ENCODE results near the gene RIC3. TPM values are rescaled to one million over a fixed set of nuclear protein-coding genes. Genes with fewer than 3 reads are reported as not detected.

The RIC3 gene
- total RNA-seq, 1 donor from 2014 or later, result 0.52 TPM

DNA sequence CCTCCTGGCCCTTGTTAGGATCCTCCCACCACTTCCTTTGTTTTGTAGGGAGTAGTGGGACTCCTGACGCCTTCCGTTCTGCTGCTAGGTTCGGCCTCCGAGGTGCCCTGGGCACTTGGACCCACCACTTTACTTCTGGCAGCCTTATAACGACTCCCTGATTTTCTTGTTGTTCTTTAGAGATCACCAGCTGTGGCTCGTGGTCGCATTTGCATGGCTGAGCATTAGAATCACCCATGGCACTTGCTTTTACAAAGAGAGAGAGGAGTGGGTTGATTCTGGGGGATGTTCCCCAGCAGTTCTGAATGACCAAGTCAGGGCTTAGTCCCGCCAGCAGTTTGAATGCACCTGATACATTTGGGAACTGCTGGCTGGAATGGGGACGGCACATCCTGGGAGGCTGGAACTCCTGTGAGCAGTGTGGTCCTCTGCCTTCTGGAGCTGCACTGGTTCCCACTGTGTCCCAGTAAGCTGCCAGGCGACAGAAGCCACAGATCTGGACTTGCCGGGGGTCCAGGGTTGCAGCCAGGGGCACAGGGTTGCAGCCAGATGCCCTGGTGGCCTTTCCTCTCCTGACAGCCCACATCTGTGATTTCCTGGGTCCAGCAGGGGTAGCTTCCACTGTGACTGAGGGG lies 83.7 kb downstream of the RIC3 start:
- H3K4me3 ChIP-seq (ENCODE audit: low read length in 3 of 3), result no peak overlapping the region
- H3K9ac ChIP-seq (ENCODE audit: low read depth in 1 of 3, low read length in 3 of 3), result no peak overlapping the region
- H3K9me3 ChIP-seq (ENCODE audit: control insufficient read depth in 3 of 3, low read length in 3 of 3), result no peaks in the 10 kb centered on the region
- H3K36me3 ChIP-seq (ENCODE audit: control insufficient read depth in 3 of 3, insufficient read depth in 3 of 3, low read length in 3 of 3), result no peaks in the 10 kb centered on the region
- peaks cover 7 to 16% (median 12%) of the 10 kb centered on the region in 3 donors for H3K4me1 ChIP-seq (ENCODE audit: control insufficient read depth in 3 of 3, insufficient read depth in 3 of 3, low read length in 3 of 3)
- peaks cover 5 to 16% (median 9%) of the 10 kb centered on the region in 3 donors for H3K27me3 ChIP-seq (ENCODE audit: control insufficient read depth in 3 of 3, insufficient read depth in 3 of 3, low read length in 3 of 3)
- H3K27ac ChIP-seq (ENCODE audit: low read depth, low read length), result no peak overlapping the region

DNA sequence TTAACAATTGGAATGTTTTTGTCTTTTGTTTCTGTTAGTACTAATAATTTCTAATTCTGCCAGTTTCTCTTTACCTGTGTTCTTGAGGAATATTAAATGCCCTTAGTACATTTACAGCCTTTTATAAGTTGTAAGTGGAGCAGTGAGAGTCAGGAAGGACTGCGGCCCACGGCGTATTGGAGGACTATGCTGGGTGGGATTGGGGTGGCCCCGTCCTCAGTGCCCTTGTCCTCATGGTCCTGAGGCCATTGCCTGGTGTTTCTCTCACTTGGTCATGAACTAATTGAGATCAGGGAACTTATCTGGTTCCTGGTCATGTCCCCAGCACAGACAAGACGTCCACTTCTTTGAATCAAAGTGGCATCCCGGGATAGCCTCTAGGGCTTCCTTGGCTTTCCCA lies 84.5 kb downstream of the RIC3 start:
- Histone ChIP-seq H3K9ac (ENCODE audit: low read depth in 1 of 3, low read length in 3 of 3) (no peak overlapping the region), H3K27ac (ENCODE audit: low read depth, low read length) (no peak overlapping the region), H3K27me3 (ENCODE audit: control insufficient read depth in 3 of 3, insufficient read depth in 3 of 3, low read length in 3 of 3) (peaks cover 9 to 16% (median 9%) of the 10 kb centered on the region in 3 donors), H3K4me3 (ENCODE audit: low read length in 3 of 3) (no peak overlapping the region), H3K36me3 (ENCODE audit: control insufficient read depth in 3 of 3, insufficient read depth in 3 of 3, low read length in 3 of 3) (no peaks in the 10 kb centered on the region), H3K9me3 (ENCODE audit: control insufficient read depth in 3 of 3, low read length in 3 of 3) (no peaks in the 10 kb centered on the region), H3K4me1 (ENCODE audit: control insufficient read depth in 3 of 3, insufficient read depth in 3 of 3, low read length in 3 of 3) (peaks cover 7 to 16% (median 12%) of the 10 kb centered on the region in 3 donors)

DNA sequence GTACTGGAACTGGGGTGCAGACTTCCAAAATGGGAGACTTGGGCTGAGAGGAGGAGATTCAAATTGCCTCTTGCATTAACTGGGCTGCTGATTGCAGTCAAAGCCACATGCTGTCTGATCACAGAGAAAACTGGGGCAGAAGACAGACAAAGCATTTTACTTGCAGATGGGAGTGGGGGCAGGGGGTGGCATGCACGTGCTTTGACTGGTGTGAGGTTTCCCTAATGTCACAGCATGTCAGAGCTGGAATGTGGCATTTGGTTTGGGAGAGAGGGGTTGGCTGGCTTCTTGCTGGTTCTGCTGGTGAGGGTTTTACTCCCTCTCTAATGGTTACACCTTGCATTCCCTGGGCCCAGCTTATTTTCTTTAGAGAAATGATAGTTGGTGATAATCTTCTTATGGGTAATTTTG lies 84.9 kb downstream of the RIC3 start:
- Histone ChIP-seq H3K27me3 (ENCODE audit: control insufficient read depth in 3 of 3, insufficient read depth in 3 of 3, low read length in 3 of 3) (peaks cover 9 to 16% (median 9%) of the 10 kb centered on the region in 3 donors), H3K27ac (ENCODE audit: low read depth, low read length) (no peak overlapping the region), H3K4me1 (ENCODE audit: control insufficient read depth in 3 of 3, insufficient read depth in 3 of 3, low read length in 3 of 3) (peaks cover 7 to 16% (median 12%) of the 10 kb centered on the region in 3 donors), H3K36me3 (ENCODE audit: control insufficient read depth in 3 of 3, insufficient read depth in 3 of 3, low read length in 3 of 3) (no peaks in the 10 kb centered on the region), H3K9me3 (ENCODE audit: control insufficient read depth in 3 of 3, low read length in 3 of 3) (no peaks in the 10 kb centered on the region), H3K4me3 (ENCODE audit: low read length in 3 of 3) (no peak overlapping the region), H3K9ac (ENCODE audit: low read depth in 1 of 3, low read length in 3 of 3) (no peak overlapping the region)

DNA sequence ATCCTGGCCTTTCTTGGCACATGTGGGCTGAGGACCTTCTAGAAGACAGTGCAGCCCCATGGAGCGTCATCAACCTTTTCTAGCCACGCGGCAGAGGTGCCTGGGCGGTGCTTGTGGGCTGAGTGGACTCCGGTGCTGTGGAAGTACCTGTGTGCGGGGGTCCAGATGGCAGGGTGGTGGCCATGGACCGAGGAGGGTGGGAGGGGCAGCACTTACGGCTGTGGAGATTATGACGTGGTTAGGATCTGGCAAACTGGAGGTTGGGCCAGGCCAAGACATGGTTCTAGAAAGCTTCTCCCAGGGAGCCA lies 85.8 kb downstream of the RIC3 start:
- H3K27me3 ChIP-seq (ENCODE audit: control insufficient read depth in 3 of 3, insufficient read depth in 3 of 3, low read length in 3 of 3), result peaks cover 9 to 16% (median 9%) of the 10 kb centered on the region in 3 donors
- no peak overlapping the region for H3K4me3 ChIP-seq (ENCODE audit: low read length in 3 of 3)
- no peak overlapping the region for H3K27ac ChIP-seq (ENCODE audit: low read depth, low read length)
- H3K9me3 ChIP-seq (ENCODE audit: control insufficient read depth in 3 of 3, low read length in 3 of 3), result no peaks in the 10 kb centered on the region
- peak overlapping the region in 1 of 3 donors; percentile 8 for H3K9ac ChIP-seq (ENCODE audit: low read depth in 1 of 3, low read length in 3 of 3)
- no peaks in the 10 kb centered on the region for H3K36me3 ChIP-seq (ENCODE audit: control insufficient read depth in 3 of 3, insufficient read depth in 3 of 3, low read length in 3 of 3)
- peaks cover 7 to 16% (median 12%) of the 10 kb centered on the region in 3 donors for H3K4me1 ChIP-seq (ENCODE audit: control insufficient read depth in 3 of 3, insufficient read depth in 3 of 3, low read length in 3 of 3)

DNA sequence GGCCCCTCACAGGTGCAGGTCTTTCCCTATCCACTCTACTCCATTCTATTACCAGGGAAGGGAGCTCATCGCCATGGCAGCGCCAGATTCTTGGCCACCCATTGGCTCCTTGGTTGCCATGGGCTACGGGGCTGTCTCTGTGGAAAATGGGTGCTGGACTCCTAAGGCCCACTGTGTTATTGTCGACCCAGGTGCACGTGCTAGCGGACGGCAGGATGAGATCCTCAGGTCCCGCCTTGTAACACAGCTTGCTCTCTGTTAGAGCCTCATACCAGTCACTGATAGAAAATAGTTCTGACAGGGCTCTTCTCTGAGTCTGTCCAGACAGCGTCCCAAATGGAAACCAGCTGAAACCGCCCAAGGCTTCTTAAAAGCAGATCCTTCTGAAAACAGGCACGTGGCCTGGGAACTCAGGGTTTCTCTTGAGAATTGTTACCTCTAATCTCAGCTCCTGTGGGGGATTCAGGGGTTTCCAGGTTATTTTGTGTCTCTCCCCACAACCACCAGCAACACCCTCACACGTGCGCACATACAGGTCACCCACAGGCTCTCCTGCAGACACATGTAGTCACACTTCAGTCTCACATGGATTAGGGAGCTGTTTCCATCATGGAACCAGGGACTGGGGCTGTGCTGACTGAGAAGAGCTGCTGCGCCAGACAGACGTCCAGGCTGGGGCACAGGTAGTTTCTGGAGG lies 86.3 kb downstream of the RIC3 start:
- H3K27ac ChIP-seq (ENCODE audit: low read depth, low read length), result no peak overlapping the region

DNA sequence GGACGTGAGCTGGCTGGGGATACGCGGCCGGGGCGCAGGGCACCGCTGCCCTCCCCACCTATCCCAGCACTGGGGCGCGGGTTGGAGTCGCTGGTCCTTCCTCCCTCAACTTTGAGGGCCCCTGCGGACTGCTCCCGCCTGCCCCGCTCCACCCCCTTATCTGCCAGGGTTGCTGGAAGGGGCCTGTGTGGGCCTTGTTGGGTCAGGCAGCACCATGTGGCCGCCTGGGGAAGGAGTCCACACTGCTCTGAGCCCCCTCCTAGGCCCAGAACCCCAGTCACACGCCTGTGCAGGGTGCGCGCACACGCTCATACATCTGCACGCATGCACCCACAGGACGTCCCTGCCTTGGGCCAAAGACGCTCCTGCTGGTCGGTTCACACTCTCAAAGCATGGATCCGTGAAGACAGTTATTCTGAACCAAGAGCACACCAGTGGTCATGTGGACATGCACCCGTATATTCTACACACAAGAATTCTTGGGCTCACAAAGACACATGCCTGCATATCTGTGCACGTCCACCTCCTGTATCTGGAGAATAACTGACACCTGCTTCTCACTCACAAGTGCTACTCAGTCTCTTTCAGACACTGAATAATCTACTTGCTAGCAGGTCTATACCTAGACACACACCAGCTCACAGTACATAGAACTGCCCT lies 87.1 kb downstream of the RIC3 start:
- H3K9ac ChIP-seq (ENCODE audit: low read depth in 1 of 3, low read length in 3 of 3), result peak overlapping the region in 2 of 3 donors; percentile 51 to 77
- no peak overlapping the region for H3K27ac ChIP-seq (ENCODE audit: low read depth, low read length)
- H3K9me3 ChIP-seq (ENCODE audit: control insufficient read depth in 3 of 3, low read length in 3 of 3), result no peaks in the 10 kb centered on the region
- H3K27me3 ChIP-seq (ENCODE audit: control insufficient read depth in 3 of 3, insufficient read depth in 3 of 3, low read length in 3 of 3), result peaks cover 9 to 16% (median 9%) of the 10 kb centered on the region in 3 donors
- H3K4me1 ChIP-seq (ENCODE audit: control insufficient read depth in 3 of 3, insufficient read depth in 3 of 3, low read length in 3 of 3), result peaks cover 7 to 16% (median 9%) of the 10 kb centered on the region in 3 donors
- peak overlapping the region; percentile 59 to 67 (median 59) for H3K4me3 ChIP-seq (ENCODE audit: low read length in 3 of 3)
- no peaks in the 10 kb centered on the region for H3K36me3 ChIP-seq (ENCODE audit: control insufficient read depth in 3 of 3, insufficient read depth in 3 of 3, low read length in 3 of 3)

More for the DNA sequence above, 86.3 kb downstream of the RIC3 start:
- Histone ChIP-seq H3K27me3 (ENCODE audit: control insufficient read depth in 3 of 3, insufficient read depth in 3 of 3, low read length in 3 of 3) (peaks cover 9 to 16% (median 9%) of the 10 kb centered on the region in 3 donors), H3K4me3 (ENCODE audit: low read length in 3 of 3) (no peak overlapping the region), H3K36me3 (ENCODE audit: control insufficient read depth in 3 of 3, insufficient read depth in 3 of 3, low read length in 3 of 3) (no peaks in the 10 kb centered on the region), H3K9me3 (ENCODE audit: control insufficient read depth in 3 of 3, low read length in 3 of 3) (no peaks in the 10 kb centered on the region), H3K4me1 (ENCODE audit: control insufficient read depth in 3 of 3, insufficient read depth in 3 of 3, low read length in 3 of 3) (peaks cover 7 to 16% (median 12%) of the 10 kb centered on the region in 3 donors), H3K9ac (ENCODE audit: low read depth in 1 of 3, low read length in 3 of 3) (peak overlapping the region in 1 of 3 donors; percentile 77)

DNA sequence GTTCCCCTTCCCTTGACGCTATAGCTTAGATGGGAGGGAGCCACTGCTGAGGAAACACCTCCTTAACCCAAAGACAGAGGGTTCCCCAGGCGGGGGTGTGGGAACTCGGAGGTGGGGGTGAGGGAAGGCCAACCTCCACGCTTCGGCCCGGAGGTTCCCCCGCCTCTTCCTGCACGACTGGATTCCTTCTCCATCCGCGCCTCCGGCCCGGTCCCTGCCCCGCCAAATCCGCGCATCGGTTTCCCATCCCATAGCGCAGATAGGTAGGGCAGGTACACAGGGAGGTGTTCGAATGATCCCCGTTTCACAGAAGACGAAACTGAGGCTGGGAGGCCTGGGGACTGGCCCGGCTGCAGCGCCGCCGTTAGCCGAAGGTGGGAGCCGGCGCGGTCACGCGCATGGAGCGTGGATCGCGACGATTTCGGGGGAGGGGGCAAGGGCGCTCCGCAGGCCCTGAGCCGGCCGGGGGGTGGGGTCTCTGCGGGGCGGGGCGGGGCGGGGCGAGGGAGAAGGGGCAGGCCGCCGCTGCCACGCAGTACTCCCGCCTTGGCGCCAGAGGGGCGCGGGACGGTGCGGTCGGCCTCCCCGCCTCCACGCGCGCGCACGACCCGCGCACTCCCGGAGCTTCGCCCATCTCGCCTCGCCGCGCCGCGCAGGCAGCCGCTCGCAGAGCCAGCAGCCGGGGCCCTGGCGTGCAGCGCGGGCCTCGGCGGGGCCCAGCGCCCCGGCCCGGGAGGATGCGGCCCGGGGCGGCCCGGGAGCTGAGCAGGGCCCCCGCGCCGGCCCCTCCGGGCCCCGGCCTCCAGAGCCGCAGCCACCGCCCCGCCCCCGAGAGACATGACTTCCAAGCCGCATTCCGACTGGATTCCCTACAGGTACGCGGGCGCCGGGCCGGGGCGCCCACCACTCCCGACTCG lies 87.9 kb downstream of the RIC3 start, which contains the start of gene TUB:
TSS of gene TUB (plus strand) at position 538 of the 917 bp plus-strand sequence. CDS start at position 838, 300 bp downstream.
- Histone ChIP-seq H3K36me3 (ENCODE audit: control insufficient read depth in 3 of 3, insufficient read depth in 3 of 3, low read length in 3 of 3) (no peaks in the 10 kb centered on the region), H3K9ac (ENCODE audit: low read depth in 1 of 3, low read length in 3 of 3) (peak within 1 kb of the TSS; percentile 32 to 77 (median 51)), H3K4me3 (ENCODE audit: low read length in 3 of 3) (peak within 1 kb of the TSS; percentile 65 to 69 (median 67)), H3K4me1 (ENCODE audit: control insufficient read depth in 3 of 3, insufficient read depth in 3 of 3, low read length in 3 of 3) (peaks cover 7 to 16% (median 9%) of the 10 kb centered on the region in 3 donors), H3K27ac (ENCODE audit: low read depth, low read length) (no peak within 1 kb of the TSS), H3K9me3 (ENCODE audit: control insufficient read depth in 3 of 3, low read length in 3 of 3) (no peaks in the 10 kb centered on the region), H3K27me3 (ENCODE audit: control insufficient read depth in 3 of 3, insufficient read depth in 3 of 3, low read length in 3 of 3) (peaks cover 9 to 16% (median 9%) of the 10 kb centered on the region in 3 donors)

DNA sequence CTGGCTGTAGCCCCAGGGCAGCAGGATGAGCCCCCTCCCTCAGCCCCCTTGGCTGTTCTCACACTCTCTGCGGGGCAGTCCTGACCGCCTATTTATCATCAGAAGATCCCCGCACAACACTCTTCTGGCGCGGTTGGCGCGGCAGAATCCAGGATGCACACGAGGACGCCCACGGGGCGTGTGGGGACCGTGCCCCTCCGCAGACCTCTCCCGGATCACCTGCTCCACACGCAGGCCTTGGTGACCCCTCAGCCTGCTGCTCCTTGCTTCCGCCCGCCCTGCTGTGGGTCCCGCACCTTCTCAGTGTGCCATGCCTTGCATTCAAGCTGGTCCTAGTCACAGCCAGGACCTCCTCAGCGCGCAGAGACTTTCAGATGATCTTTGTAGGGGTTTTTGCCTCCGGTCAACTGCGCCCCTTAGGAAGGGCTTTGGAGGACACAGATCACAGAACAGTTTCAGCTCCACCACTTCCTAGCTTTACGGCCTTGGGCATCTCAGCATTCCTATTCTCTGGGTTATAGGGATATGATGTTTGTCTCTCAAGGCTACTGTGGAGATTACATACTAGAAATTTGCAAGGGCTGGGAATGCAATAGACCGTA lies 88.7 kb downstream of the RIC3 start:
- Histone ChIP-seq H3K27me3 (ENCODE audit: control insufficient read depth in 3 of 3, insufficient read depth in 3 of 3, low read length in 3 of 3) (peaks cover 9 to 16% (median 9%) of the 10 kb centered on the region in 3 donors), H3K9ac (ENCODE audit: low read depth in 1 of 3, low read length in 3 of 3) (peak overlapping the region in 2 of 3 donors; percentile 32 to 71), H3K4me3 (ENCODE audit: low read length in 3 of 3) (peak overlapping the region in 2 of 3 donors; percentile 64 to 65), H3K4me1 (ENCODE audit: control insufficient read depth in 3 of 3, insufficient read depth in 3 of 3, low read length in 3 of 3) (peaks cover 7 to 16% (median 9%) of the 10 kb centered on the region in 3 donors), H3K36me3 (ENCODE audit: control insufficient read depth in 3 of 3, insufficient read depth in 3 of 3, low read length in 3 of 3) (no peaks in the 10 kb centered on the region), H3K9me3 (ENCODE audit: control insufficient read depth in 3 of 3, low read length in 3 of 3) (no peaks in the 10 kb centered on the region), H3K27ac (ENCODE audit: low read depth, low read length) (no peak overlapping the region)

DNA sequence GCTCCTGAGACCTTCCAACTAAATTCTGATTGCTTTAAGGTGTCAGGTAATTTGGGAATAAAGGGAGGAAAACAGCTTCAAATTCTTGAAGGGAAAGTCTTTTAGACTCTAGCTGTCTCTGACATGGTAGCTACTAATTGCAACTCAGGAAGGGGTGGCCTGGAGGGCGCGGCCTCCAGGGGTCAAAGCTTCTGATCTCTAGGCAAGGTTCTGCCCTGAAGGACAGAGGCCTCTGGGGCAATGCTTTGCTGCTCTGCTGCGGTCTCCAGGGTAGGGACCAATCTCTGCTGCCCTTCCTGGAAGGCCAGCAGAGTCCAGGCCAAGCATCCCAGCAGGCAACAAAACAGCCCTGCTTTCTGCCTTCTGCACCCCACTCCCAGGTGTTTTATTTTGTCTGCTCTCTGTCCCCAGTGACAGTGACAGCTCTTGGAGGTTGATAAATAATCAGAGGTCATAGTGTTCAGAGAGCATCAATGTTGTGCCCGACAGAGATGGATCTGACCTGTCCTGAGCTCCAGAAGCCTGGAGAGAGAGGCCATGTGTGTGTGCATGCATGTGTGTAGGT lies 89.6 kb downstream of the RIC3 start:
- Histone ChIP-seq H3K4me1 (ENCODE audit: control insufficient read depth in 3 of 3, insufficient read depth in 3 of 3, low read length in 3 of 3) (peaks cover 7 to 16% (median 9%) of the 10 kb centered on the region in 3 donors), H3K27ac (ENCODE audit: low read depth, low read length) (no peak overlapping the region), H3K4me3 (ENCODE audit: low read length in 3 of 3) (no peak overlapping the region), H3K36me3 (ENCODE audit: control insufficient read depth in 3 of 3, insufficient read depth in 3 of 3, low read length in 3 of 3) (no peaks in the 10 kb centered on the region), H3K9me3 (ENCODE audit: control insufficient read depth in 3 of 3, low read length in 3 of 3) (no peaks in the 10 kb centered on the region), H3K9ac (ENCODE audit: low read depth in 1 of 3, low read length in 3 of 3) (no peak overlapping the region), H3K27me3 (ENCODE audit: control insufficient read depth in 3 of 3, insufficient read depth in 3 of 3, low read length in 3 of 3) (peaks cover 7 to 16% (median 9%) of the 10 kb centered on the region in 3 donors)

Measured in skeletal muscle tissue (tissue), 4 donors.